DMS153 (cell line): Measurements from ENCODE around the gene SYVN1.

Experiments
- DNase-seq: peaks from one replicate; lab custom pipeline; 2025; lab: John Stamatoyannopoulos, UW

Gene SYVN1

GRCh38 chr11:65112546-65113360, 21.6 kb downstream of the SYVN1 start:
- peak; percentile 16 for DNase-seq

GRCh38 chr11:65111744-65112545, 22.4 kb downstream of the SYVN1 start, which contains the start of gene TM7SF2:
Gene TM7SF2, plus strand, starts transcription at chr11:65111872. Its CDS starts 144 bp downstream, at chr11:65112016.
- peak; percentile 93 for DNase-seq

DNA sequence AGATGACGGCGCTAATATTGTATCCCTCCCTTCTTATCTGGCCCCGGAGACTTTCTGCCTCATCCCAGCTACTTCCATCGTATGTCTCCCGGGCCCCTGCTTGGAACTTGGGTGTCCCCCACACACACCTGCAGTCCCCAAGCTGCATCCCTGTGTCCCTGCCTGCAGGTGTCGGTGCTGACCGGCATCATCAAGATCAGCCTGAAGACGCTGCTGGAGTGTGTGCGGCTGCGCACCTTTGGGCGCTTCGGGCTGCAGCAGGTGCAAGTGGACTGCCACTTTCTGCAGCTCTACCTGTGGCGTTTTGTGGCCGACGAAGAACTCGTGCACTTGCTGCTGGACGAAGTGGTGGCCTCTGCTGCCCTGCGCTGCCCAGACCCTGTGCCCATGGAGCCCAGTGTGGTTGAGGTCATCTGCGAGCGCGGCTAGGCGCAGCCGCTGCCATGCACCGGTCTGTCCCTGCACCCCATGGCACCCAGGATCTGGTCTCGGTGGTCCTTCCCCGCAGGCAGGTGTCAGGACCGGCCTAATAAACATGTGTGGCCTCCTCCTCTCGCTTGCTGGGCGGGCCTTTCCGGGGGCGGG, 23.1 kb downstream of the SYVN1 start:
- no peak for DNase-seq

DNA sequence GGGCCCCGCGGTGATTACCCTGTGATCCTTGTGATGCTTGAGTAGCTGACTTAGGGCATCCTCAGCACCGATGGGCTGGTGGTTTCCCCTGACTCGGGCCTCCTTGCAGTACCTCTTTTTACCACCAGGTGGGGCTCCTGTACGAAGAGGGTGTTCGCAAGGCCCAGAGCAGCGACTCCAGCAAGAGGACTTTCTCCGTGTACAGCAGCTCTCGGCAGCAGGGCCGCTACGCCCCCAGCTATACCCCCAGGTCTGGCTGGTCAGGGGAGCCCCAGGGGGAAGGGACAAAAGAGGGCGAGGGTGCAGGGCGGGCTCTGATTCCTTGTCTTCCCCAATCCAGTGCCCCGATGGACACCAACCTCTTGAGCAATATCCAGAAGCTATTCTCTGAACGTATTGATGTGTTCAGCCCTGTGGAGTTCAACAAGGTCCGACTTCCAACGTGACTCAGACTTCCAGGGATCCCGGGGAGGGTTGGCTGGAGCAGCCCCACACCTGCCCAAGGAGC, 23.9 kb downstream of the SYVN1 start:
- peak; percentile 55 for DNase-seq

DNA sequence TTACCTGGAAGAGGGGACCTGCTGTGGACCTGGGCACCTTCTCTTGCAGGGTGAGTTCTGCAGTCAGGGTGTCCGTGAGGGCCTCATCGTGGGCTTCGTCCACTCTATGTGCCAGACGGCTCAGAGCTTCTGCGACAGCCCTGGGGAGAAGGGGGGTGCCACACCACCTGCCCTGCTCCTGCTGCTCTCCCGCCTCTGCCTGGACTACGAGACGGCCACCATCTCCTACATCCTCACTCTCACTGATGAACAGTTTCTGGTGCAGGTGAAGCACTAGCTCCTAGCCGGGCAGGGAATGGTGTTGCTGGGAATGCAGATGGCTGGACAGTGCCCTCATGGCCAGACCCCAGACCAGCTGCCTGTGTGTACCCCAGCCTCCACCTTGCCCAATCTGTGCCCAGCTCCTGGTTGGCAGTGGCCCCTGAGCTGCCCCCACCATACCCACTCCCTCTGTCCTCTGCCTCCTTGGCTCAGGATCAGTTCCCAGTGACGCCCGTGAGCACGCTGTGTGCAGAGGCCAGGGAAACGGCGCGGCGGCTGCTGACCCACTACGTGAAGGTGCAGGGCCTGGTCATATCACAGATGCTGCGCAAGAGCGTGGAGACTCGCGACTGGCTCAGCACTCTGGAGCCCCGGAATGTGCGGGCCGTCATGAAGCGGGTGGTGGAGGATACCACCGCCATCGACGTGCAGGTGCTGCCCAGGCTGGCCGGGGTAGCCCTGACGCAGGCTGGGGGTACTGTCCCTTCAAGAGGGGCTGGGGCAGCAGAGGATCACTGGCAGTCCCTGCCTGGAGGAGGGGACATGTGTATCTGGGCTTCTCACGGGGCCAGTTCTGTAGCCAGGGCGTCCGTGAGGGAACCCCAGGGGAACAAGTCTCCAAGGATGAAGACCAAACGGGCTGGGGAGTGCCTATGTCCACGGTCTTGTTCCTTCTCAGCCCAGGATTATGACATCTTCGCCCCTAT, 24.8 kb downstream of the SYVN1 start:
- no peak for DNase-seq

DNA sequence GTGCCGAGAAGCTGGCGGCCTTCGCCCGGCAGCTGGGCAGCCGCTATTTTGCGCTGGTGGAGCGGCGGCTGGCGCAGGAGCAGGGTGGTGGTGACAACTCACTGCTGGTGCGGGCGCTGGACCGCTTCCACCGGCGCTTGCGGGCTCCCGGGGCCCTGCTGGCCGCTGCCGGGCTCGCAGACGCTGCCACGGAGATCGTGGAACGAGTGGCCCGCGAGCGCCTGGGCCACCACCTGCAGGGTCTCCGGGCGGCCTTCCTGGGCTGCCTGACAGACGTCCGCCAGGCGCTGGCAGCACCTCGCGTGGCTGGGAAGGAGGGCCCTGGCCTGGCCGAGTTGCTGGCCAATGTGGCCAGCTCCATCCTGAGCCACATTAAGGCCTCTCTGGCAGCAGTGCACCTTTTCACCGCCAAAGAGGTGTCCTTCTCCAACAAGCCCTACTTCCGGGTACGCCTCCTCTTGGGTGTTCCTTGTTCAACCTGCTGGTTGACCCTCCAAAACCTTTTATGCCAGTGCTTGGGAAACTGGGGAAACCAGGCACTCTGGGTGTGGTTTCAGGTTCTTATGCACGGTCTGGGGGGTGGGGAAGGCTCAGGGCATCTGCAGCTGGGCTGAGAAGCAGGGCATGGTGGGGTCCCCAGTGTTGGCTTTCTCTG, 25.7 kb downstream of the SYVN1 start:
- no peak for DNase-seq

- DNase-seq: no peak
Measured at GRCh38 chr11:65107751-65108468, 26.4 kb downstream of the SYVN1 start.

DNA sequence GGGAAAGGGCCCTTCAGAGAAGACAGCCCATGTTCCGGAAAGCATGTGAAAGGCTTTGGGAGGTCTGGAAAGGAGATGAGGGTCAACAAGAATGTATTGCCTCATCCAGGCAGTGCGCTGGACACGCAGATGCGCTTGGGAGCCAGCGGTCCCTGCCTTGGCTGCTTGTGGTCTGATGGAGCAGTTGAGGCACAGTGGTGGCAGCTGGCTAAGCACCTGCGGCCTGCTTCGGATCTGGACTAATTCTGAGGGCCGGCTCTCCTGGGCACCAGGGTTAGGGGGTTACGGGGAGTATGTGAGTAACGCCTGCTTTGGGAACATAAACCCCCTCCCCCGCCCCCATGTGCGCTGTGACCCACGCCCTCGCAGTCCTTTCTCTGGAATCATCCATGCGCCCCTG, 27.2 kb downstream of the SYVN1 start:
- no peak for DNase-seq

- DNase-seq: no peak
Measured at GRCh38 chr11:65104628-65105027, 29.7 kb downstream of the SYVN1 start.

DNA sequence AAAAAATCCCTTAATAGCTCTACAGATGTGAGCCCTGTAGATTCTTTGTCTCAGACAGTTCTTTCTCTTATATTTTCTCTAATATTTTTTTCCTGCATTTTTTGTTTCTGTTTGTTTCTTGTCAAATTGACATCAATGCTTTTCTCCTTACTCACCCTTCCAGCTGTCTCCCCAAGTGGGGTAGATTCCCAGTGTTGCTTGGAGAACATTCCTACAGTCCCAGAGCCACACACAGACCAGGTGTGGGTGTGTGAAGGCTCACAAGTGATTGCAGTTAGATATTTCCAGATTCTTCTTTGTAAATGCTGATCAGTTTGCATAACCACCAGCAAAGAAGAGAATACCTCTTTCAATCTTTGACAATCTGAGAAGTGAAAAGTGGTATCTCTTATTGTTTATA, 30.8 kb downstream of the SYVN1 start:
- DNase-seq: no peak

DNA sequence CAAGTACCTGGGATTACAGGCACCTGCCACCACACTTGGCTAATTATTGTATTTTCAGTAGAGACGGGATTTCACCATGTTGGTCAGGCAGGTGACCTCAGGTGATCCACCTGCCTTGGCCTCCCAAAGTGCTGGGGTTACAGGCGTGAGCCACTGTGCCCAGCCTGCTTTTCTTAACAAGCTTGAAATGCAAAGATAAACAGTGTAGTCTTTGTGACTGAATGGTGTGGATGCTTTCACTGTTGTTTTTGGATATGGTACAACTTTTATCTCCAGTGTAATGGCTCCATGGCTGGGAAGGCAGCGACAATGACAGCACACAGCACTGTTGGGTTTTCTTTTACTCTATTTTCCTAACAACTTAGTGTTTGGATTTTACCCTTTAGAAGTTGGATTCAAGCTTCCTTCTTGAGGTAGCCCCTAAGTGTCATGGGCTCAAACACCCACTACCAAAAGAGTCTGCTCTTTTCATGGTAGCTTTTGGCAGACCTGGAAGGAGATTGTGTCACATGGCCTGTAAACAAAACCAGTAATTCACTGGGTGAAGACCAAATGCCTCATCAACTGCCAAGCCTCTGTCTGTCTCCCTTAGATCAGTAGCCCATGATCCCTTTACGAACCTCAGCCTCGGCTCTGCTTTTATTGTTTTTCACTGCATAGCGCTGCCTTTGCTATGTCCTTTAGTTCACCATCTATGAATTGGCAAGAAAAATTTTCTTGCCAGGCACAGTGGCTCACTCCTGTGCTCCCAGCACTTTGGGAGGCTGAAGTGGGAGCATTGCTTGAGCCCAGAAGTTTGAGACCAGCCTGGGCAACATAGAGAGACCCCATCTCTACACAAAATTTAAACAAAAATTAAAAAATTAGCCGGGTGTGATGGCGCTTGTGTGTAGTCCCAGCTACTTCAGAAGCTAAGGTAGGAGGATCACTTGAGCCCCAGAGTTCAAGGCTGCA, 31.9 kb downstream of the SYVN1 start:
- DNase-seq: peak; percentile 38

DNA sequence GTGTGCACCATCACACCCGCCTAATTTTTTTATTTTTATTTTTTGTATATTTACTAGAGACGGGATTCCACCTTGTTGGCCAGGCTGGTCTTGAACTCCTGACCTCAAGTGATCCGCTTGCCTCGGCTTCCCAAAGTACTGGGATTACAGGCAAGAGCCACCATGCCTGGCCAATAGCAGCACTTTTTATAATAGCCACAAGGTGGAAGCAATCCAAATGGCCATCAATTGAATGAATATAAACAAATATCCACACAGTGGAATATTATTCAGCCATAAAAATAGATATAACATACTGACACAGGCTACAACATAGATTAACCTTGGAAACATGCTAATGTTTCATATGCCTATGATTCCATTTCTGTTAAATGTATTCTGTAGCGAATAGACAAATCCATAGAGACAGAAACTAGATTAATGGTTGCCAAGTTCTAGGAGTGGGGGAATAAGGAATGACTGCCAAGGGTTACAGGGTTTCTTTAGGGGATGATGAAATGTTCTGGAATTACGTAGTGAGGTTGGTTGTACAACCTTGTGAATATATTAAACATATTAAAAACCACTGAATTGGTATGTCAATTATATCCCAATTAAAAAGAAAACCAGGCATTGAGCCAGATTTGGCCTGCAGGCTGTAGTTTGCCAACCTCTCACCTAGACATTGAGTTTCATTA, 33.5 kb downstream of the SYVN1 start:
- DNase-seq: no peak

GRCh38 chr11:65096926-65097325, 37.4 kb downstream of the SYVN1 start:
- DNase-seq: no peak

GRCh38 chr11:65095974-65096806, 38.1 kb downstream of the SYVN1 start, which contains the start of gene VPS51:
Gene VPS51, plus strand, starts transcription at chr11:65096214. Its CDS starts 37 bp downstream, at chr11:65096251.
- peak; percentile 78 for DNase-seq

DNA sequence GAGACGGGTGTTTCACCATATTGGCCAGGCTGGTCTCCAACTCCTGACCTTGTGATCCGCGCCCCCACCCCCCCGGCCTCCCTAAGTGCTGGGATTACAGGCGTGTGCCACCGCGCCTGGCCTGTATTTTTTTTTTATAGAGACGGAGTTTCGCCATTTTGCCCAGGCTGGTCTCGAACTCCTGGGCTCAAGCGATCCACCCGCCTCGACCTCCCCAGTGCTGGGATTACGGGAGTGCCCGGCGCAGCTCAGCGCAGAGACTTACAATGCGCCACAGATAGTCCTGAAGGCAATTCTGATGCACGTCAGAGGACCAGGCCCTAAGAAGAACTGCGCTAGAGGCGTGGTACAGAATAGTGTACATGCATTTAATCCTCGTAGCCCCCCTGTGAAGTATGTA, 38.9 kb downstream of the SYVN1 start:
- DNase-seq: no peak

- DNase-seq: no peak
Measured at GRCh38 chr11:65090628-65091027, 43.7 kb downstream of the SYVN1 start.

DNA sequence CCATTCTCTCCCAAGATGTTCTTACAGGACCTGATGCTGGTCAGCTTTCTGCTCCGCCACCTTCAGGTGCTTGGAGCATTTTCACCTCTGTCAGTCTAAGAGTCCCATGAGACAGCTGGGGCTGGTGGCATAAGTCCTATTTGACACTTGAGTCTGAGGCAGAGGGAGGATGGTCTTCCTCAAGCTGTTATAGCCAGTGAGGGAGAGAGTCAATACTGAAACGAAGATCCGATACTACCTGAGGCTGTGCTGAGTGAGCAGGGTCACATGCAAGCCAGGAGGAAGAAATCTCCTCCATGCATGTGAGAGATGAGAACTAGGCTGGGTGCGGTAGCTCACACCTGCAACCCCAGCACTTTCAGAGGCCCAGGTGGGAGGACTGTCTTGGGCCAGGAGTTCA, 44.7 kb downstream of the SYVN1 start:
- no peak for DNase-seq
